Body of pancreas (tissue), 4 donors: ENCODE measurements around the gene ZNF423.

Source experiments
- POLR2A ChIP-seq, 3 donors: fragments of 450-650 bp; IDR thresholded peaks; one replicate each; pipeline ENCODE4 v1.6.1; 2016; ENCODE audit warnings: antibody characterized with exemption in 3 of 3, mild to moderate bottlenecking in 2 of 3
- TF ChIP-seq, protein P1 (sequence below), 7 experiments: fragments of 450-650 bp in 4 of 7; fragments of 200-600 bp in 3 of 7; sonication (generic) in 3 of 7; IDR thresholded peaks; one replicate each; pipeline ENCODE4 v1.5.1; 2016 to 2019; ENCODE audit warnings: antibody characterized with exemption in 7 of 7

DNA sequence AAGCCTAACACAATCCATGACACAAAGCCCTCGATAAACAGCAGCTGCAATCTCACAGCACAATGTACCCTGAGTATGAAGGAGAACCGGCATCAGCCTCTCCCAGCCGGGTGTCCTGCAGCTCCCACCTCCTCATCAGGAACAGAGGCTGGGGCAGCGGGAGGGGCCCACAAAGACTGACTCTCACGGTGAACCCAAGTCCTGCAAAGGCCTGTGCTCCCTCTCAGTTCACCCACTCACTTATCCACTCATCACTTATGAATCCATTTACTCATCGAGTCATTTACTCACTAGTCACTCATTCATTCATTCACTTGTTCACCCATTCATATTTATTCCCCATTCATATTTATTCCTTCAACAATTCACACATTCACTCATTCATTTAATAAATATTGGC, 11.6 kb downstream of the ZNF423 start:
- TF ChIP-seq, protein P1, sequence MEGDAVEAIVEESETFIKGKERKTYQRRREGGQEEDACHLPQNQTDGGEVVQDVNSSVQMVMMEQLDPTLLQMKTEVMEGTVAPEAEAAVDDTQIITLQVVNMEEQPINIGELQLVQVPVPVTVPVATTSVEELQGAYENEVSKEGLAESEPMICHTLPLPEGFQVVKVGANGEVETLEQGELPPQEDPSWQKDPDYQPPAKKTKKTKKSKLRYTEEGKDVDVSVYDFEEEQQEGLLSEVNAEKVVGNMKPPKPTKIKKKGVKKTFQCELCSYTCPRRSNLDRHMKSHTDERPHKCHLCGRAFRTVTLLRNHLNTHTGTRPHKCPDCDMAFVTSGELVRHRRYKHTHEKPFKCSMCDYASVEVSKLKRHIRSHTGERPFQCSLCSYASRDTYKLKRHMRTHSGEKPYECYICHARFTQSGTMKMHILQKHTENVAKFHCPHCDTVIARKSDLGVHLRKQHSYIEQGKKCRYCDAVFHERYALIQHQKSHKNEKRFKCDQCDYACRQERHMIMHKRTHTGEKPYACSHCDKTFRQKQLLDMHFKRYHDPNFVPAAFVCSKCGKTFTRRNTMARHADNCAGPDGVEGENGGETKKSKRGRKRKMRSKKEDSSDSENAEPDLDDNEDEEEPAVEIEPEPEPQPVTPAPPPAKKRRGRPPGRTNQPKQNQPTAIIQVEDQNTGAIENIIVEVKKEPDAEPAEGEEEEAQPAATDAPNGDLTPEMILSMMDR (IDR thresholded peaks at IDR 0.05) = no peak
- no peak for TF ChIP-seq POLR2A (IDR thresholded peaks at IDR 0.05)
